B cell (primary cell): ENCODE results near the gene GGN. TPM values are rescaled to one million over a fixed set of nuclear protein-coding genes. Genes with fewer than 3 reads are reported as not detected.

ENCODE experiments used
- ATAC-seq: fragments of 200-7000 bp; cut with Tn5 transposase; one replicate; pipeline ENCODE4 v1.10.0; 2021; ENCODE audit warnings: low read depth, mild to moderate bottlenecking, moderate number of reproducible peaks, moderate library complexity
- CTCF ChIA-PET: fragments of 350-600 bp; sonication (Branson Sonifier 250); formaldehyde crosslinking; loops from one replicate; lab custom pipeline; 2021; ENCODE audit warnings: antibody characterized with exemption, inconsistent platforms; lab: Charles Lee
- POLR2A ChIA-PET: fragments of 350-600 bp; sonication (Branson Sonifier 250); formaldehyde crosslinking; loops from one replicate; lab custom pipeline; 2021; ENCODE audit warnings: antibody characterized with exemption; lab: Charles Lee
- DNase-seq: peaks from one replicate; pipeline ENCODE4 v3.0.0; 2013
- H2AFZ ChIP-seq: 2 replicates; pipeline ENCODE4 v1.6.1; 2012; ENCODE audit warnings: mild to moderate bottlenecking, low read depth, low read length; ENCODE audit not compliant: insufficient read depth, poor library complexity, severe bottlenecking
- H3K27ac ChIP-seq, 2 donors: 1 replicate in 1 of 2; 2 replicates in 1 of 2; pipeline ENCODE4 v1.5.1; 2012 to 2013; ENCODE audit warnings: low read length in 2 of 2, mild to moderate bottlenecking in 2 of 2, moderate library complexity in 1 of 2
- H3K27me3 ChIP-seq, 4 experiments: fragments of 200-600 bp in 1 of 4; sonication (generic) in 1 of 4; replicated peaks in 1 of 4; 1 replicate in 2 of 4; 2 replicates in 2 of 4; pipeline versions ENCODE4 v1.6.1 to v1.7.0; 2013 to 2016; ENCODE audit warnings: low read length in 3 of 4, mild to moderate bottlenecking in 2 of 4, mixed read lengths in 1 of 4, moderate library complexity in 1 of 4; ENCODE audit not compliant: insufficient read depth in 4 of 4, control insufficient read depth in 3 of 4; ENCODE audit errors: control extremely low read depth in 1 of 4
- H3K36me3 ChIP-seq, 2 experiments: replicated peaks in 1 of 2; 1 replicate in 1 of 2; 2 replicates in 1 of 2; pipeline versions ENCODE4 v1.6.1 to v1.7.1; 2013; ENCODE audit warnings: low read length in 1 of 2; ENCODE audit not compliant: insufficient read depth in 2 of 2, control insufficient read depth in 1 of 2; ENCODE audit errors: control extremely low read depth in 1 of 2, extremely low read depth in 1 of 2
- H3K4me1 ChIP-seq, 2 donors: fragments of 200-600 bp in 1 of 2; sonication (generic) in 1 of 2; 1 replicate in 1 of 2; 2 replicates in 1 of 2; pipeline versions ENCODE4 v1.5.1 to v1.6.1; 2013 to 2017; ENCODE audit warnings: low read length in 2 of 2; ENCODE audit not compliant: control insufficient read depth in 2 of 2, insufficient read depth in 2 of 2
- H3K4me2 ChIP-seq: replicated peaks from 2 replicates; pipeline ENCODE3; 2012; ENCODE audit warnings: mild to moderate bottlenecking, low read depth, low read length; ENCODE audit not compliant: poor library complexity, severe bottlenecking
- H3K4me3 ChIP-seq, 5 experiments: fragments of 200-600 bp in 1 of 5; sonication (generic) in 1 of 5; 1 replicate in 3 of 5; 2 replicates in 2 of 5; pipeline versions ENCODE4 v1.5.1 to v1.7.0; 2011 to 2016; ENCODE audit warnings: low read length in 4 of 5, mild to moderate bottlenecking in 4 of 5, low read depth in 2 of 5, control low read depth in 1 of 5, moderate library complexity in 1 of 5; ENCODE audit not compliant: insufficient read depth in 1 of 5; ENCODE audit errors: control extremely low read depth in 1 of 5, extremely low read depth in 1 of 5
- H3K79me2 ChIP-seq: fragments of 200-600 bp; sonication (generic); one replicate; pipeline ENCODE4 v1.6.0; 2016; ENCODE audit warnings: low read length; ENCODE audit not compliant: control insufficient read depth, insufficient read depth
- H3K9ac ChIP-seq: fragments of 200-600 bp; sonication (generic); 2 replicates; pipeline ENCODE4 v1.6.1; 2017; ENCODE audit warnings: mild to moderate bottlenecking, low read length, moderate library complexity
- H3K9me3 ChIP-seq, 3 donors: one replicate each; pipeline versions ENCODE4 v1.6.1 to v1.7.1; 2013; ENCODE audit warnings: low read length in 2 of 3; ENCODE audit not compliant: control insufficient read depth in 2 of 3, insufficient read depth in 1 of 3; ENCODE audit errors: control extremely low read depth in 1 of 3
- H4K20me1 ChIP-seq: 2 replicates; pipeline ENCODE4 v1.6.0; 2012; ENCODE audit warnings: mild to moderate bottlenecking, low read length; ENCODE audit not compliant: insufficient read depth, control insufficient read depth, poor library complexity, severe bottlenecking
- H3K27ac Mint-ChIP-seq: one replicate; pipeline ENCODE4 v1.8.0; 2021; ENCODE audit warnings: mixed read lengths
- H3K27me3 Mint-ChIP-seq: one replicate; pipeline ENCODE4 v1.8.0; 2021; ENCODE audit warnings: mixed read lengths
- H3K4me1 Mint-ChIP-seq: one replicate; pipeline ENCODE4 v1.8.0; 2021; ENCODE audit warnings: mixed read lengths
- H3K4me3 Mint-ChIP-seq: one replicate; pipeline ENCODE4 v1.8.0; 2021; ENCODE audit warnings: mixed read lengths
- H3K9me3 Mint-ChIP-seq: one replicate; pipeline ENCODE4 v1.8.0; 2022; ENCODE audit warnings: mixed read lengths; ENCODE audit not compliant: insufficient read depth
- CTCF ChIP-seq: fragments of 200-600 bp; IDR thresholded peaks from one replicate; pipeline ENCODE4 v1.8.0; 2022; ENCODE audit warnings: antibody characterized with exemption, mild to moderate bottlenecking
- EZH2 ChIP-seq: IDR thresholded peaks from 2 replicates; pipeline ENCODE4 v1.6.1; 2012; ENCODE audit warnings: borderline replicate concordance, low read depth, mild to moderate bottlenecking, moderate library complexity, low read length; ENCODE audit not compliant: insufficient read depth, poor library complexity, severe bottlenecking
- WGBS: methylation state at CpG from one replicate; pipeline ENCODE4 v1.1.5; 2013; ENCODE audit warnings: missing lambda C conversion rate; ENCODE audit not compliant: insufficient coverage; 5-methylcytosine and 5-hydroxymethylcytosine counted together
- intact Hi-C: fragments of 100-400 bp; cut with micrococcal nuclease; formaldehyde crosslinking; loops from one replicate; pipeline ENCODE4 v1.10.0; 2022
- polyA plus RNA-seq: library from polyadenylated mRNA; depleted of rRNA; stranded (reverse); fragments of >200 nt; gene quantifications from 2 replicates; pipeline ENCODE4 v1.2.3, GENCODE V29; 2012
- total RNA-seq, 2 donors: library from RNA; stranded (reverse); fragments of 120-200 nt in 1 of 2; gene quantifications; 1 replicate in 1 of 2; 2 replicates in 1 of 2; pipeline versions ENCODE4 v1.2.3 to v1.2.4, GENCODE V29; 2013 to 2022

The GGN gene
- total and polyA plus RNA-seq, 2 donors (not counting 1 experiment from before 2014, with no cell fraction given) = 0.34 TPM; not detected in 1

DNA sequence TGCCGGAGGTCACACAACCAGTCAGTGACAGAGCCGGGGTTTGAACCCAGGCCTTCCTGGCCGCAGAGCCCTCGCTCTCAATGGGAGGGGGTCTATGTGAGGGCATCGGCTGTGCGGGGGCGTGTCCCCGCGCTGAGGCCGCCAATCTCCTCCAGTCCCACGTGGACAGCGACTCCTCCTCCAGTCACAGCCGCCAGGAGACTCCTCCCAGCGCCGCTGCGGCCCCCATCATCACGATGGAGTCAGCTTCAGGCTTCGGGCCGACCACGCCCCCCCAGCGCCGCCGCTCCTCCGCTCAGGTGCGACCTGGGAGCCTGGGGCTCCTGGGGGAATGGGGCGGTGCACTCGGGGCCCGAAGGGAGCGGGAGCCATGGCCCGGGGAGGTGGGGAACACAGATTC lies 6.7 kb upstream of the GGN start:
- DNase-seq = peak; percentile 70
- intact Hi-C loops = no loop called here
- H3K27me3 Mint-ChIP-seq = peaks cover 43% of the 10 kb centered on the region
- H3K4me3 Mint-ChIP-seq = peak overlapping the region; percentile 70
- H3K79me2 ChIP-seq = no peaks in the 10 kb centered on the region
- no peak overlapping the region for H3K27ac Mint-ChIP-seq
- H2AFZ ChIP-seq = peak overlapping the region; percentile 71
- H3K27me3 ChIP-seq = peaks cover 0 to 48% (median 23%) of the 10 kb centered on the region in 4 experiments
- no peaks in the 10 kb centered on the region for H4K20me1 ChIP-seq
- H3K27ac ChIP-seq = no peak overlapping the region
- ChIA-PET POLR2A (interaction anchor here (1.1 kb wide), 1 partner anchor 9 kb away, joined by 3 read pairs; no protein-coding TSS in a partner anchor), CTCF (interaction anchor here (2.1 kb wide), 1 partner anchor 8 kb away, joined by 9 read pairs; the partner anchor contains the start of gene FAM98C)
- no peaks in the 10 kb centered on the region for H3K36me3 ChIP-seq
- peak overlapping the region in 4 of 5 experiments; percentile 12 to 57 (median 30) for H3K4me3 ChIP-seq
- no peak for TF ChIP-seq CTCF
- no peak for TF ChIP-seq EZH2
- peaks cover 0 to 11% (median 0%) of the 10 kb centered on the region in 3 donors for H3K9me3 ChIP-seq
- H3K4me2 ChIP-seq = peak overlapping the region; percentile 77
- no peaks in the 10 kb centered on the region for H3K9me3 Mint-ChIP-seq
- H3K4me1 ChIP-seq = peaks cover 16 to 17% of the 10 kb centered on the region in 2 donors
- peak; percentile 68 for ATAC-seq
- WGBS = 10% methylated on average over 29 of the region's 30 CpGs
- H3K9ac ChIP-seq = peak overlapping the region; percentile 56
- peaks cover 19% of the 10 kb centered on the region for H3K4me1 Mint-ChIP-seq

DNA sequence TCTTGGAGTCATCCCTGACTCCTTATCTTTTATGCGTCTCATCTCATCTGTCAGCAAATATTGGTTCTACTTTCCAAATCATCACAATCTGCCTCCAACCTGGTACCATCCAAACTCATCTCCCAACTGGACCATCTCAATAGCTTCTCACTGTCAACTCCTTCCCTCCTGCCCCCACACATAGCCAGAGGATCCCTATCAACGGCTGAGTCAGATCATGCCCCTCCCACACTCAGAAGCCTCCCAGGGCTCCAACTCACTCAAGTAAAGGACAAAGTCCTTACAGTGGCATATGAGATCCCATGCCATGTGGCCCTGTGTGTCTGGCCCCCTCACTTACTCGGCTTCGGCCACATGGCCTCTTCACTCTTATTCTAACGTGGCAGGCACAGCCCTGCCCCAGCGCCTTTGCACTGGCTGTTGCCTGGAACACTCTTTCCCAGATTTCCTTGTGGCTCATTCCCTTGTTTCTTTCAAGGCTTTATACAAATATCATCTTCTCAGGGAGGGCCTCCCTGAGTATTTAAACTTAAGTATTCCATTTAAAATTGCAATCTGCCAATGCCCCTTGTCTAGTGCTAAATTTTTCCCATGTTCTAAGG lies 5.0 kb upstream of the GGN start:
- peaks cover 45% of the 10 kb centered on the region for H3K27me3 Mint-ChIP-seq
- no peak overlapping the region for H3K27ac Mint-ChIP-seq
- Histone ChIP-seq H4K20me1 (peaks cover 3% of the 10 kb centered on the region), H3K27ac (no peak overlapping the region), H3K4me3 (no peak overlapping the region), H3K79me2 (no peaks in the 10 kb centered on the region), H3K27me3 (peaks cover 0 to 49% (median 24%) of the 10 kb centered on the region in 4 experiments), H3K9ac (no peak overlapping the region), H3K9me3 (peaks cover 0 to 12% (median 0%) of the 10 kb centered on the region in 3 donors), H3K36me3 (no peaks in the 10 kb centered on the region), H3K4me1 (peaks cover 31 to 32% of the 10 kb centered on the region in 2 donors), H2AFZ (no peak overlapping the region), H3K4me2 (no peak overlapping the region)
- ATAC-seq (no peak), DNase-seq (no peak)
- 87% methylated on average over 6 of the region's 6 CpGs for WGBS
- intact Hi-C loops = no loop called here
- H3K4me3 Mint-ChIP-seq = no peak overlapping the region
- H3K4me1 Mint-ChIP-seq = peaks cover 29% of the 10 kb centered on the region
- no peak for TF ChIP-seq CTCF
- TF ChIP-seq EZH2 = no peak
- POLR2A ChIA-PET = no interaction called here
- H3K9me3 Mint-ChIP-seq = no peaks in the 10 kb centered on the region
- CTCF ChIA-PET = interaction anchor here (0.8 to 2.1 kb wide), 2 partner anchors 10 kb away, joined by 3 to 9 read pairs; partner anchors contain the start of gene FAM98C
